Esophagus mucosa (tissue), 1 donor: Measurements from ENCODE around the gene EEIG2. TPM values are rescaled to one million over a fixed set of nuclear protein-coding genes. Genes with fewer than 3 reads are reported as not detected.

Source experiments
- ATAC-seq: fragments of 200-7000 bp; cut with Tn5 transposase; one replicate; pipeline ENCODE4 v1.9.1; 2020
- total RNA-seq: library from RNA; stranded (reverse); gene quantifications from one replicate; pipeline ENCODE4 v1.2.4, GENCODE V29; 2023
- donor health status: DM: yes; HTN: yes; CAD: no.

EEIG2 gene
- total RNA-seq, 1 donor from 2014 or later = 3.4 TPM

GRCh38 chr1:108584428-108584856 lies 24.5 kb downstream of the EEIG2 start:
- no peak for ATAC-seq

GRCh38 chr1:108585313-108585712 lies 25.4 kb downstream of the EEIG2 start:
- ATAC-seq = no peak

- no peak for ATAC-seq
Observed at GRCh38 chr1:108590441-108590840, 30.5 kb downstream of the EEIG2 start.

GRCh38 chr1:108590957-108591356 lies 31.1 kb downstream of the EEIG2 start:
- ATAC-seq = peak; percentile 42

- ATAC-seq = no peak
Observed at GRCh38 chr1:108591466-108591865, 31.6 kb downstream of the EEIG2 start.

GRCh38 chr1:108592030-108592759 lies 32.3 kb downstream of the EEIG2 start:
- ATAC-seq = no peak

GRCh38 chr1:108593448-108593847 lies 33.5 kb downstream of the EEIG2 start:
- no peak for ATAC-seq

- no peak for ATAC-seq
Observed at GRCh38 chr1:108595507-108595906, 35.6 kb downstream of the EEIG2 start.

GRCh38 chr1:108597041-108597440 lies 37.1 kb downstream of the EEIG2 start:
- no peak for ATAC-seq

- ATAC-seq = no peak
Observed at GRCh38 chr1:108598340-108598739, 38.4 kb downstream of the EEIG2 start.

GRCh38 chr1:108600504-108600903 lies 40.6 kb downstream of the EEIG2 start:
- ATAC-seq = no peak

- no peak for ATAC-seq
Observed at GRCh38 chr1:108601708-108602410, 42.0 kb downstream of the EEIG2 start.

- peak; percentile 74 for ATAC-seq
Observed at GRCh38 chr1:108605633-108606032, 45.7 kb downstream of the EEIG2 start.

- no peak for ATAC-seq
Observed at GRCh38 chr1:108606478-108606877, 46.6 kb downstream of the EEIG2 start.

- no peak for ATAC-seq
Observed at GRCh38 chr1:108609483-108610049, 49.7 kb downstream of the EEIG2 start.

Other genes with a start within 250 kb of the EEIG2 start
- not detected for gene NBPF6, start 109.8 kb upstream of the EEIG2 start, total RNA-seq
- gene HENMT1, start 101.0 kb downstream of the EEIG2 start, total RNA-seq = 2.2 TPM
- gene PRPF38B, start 132.2 kb downstream of the EEIG2 start, total RNA-seq = 16.0 TPM
- not detected for gene FNDC7, start 152.8 kb downstream of the EEIG2 start, total RNA-seq
- 25.5 TPM for gene STXBP3, start 186.6 kb downstream of the EEIG2 start, total RNA-seq